Thoracic aorta (tissue), 2 donors: ENCODE data around the gene SLC37A2. TPM values are rescaled to one million over a fixed set of nuclear protein-coding genes. Genes with fewer than 3 reads are reported as not detected.

ENCODE experiments used
- ATAC-seq: fragments of 150-250 bp; one replicate; pipeline ENCODE4 v1.8.0; 2017; ENCODE audit warnings: low read depth; ENCODE audit not compliant: insufficient number of reproducible peaks, low FRiP score
- DNase-seq: peaks from one replicate; pipeline ENCODE4 v3.0.0-alpha.2; 2020; ENCODE audit warnings: low spot score
- H3K27ac ChIP-seq, 2 donors: fragments of 200-600 bp; sonication (generic); 1 replicate in 1 of 2; 2 replicates in 1 of 2; pipeline ENCODE4 v1.5.1; 2016; ENCODE audit warnings: mild to moderate bottlenecking in 2 of 2, moderate library complexity in 2 of 2
- H3K27me3 ChIP-seq: fragments of 200-600 bp; sonication (generic); replicated peaks from 2 replicates; pipeline ENCODE4 v1.6.0; 2016; ENCODE audit warnings: mild to moderate bottlenecking; ENCODE audit not compliant: insufficient read depth
- H3K36me3 ChIP-seq: fragments of 200-600 bp; sonication (generic); one replicate; pipeline ENCODE4 v1.5.1; 2016
- H3K4me1 ChIP-seq, 2 donors: fragments of 200-600 bp; sonication (generic); 1 replicate in 1 of 2; 2 replicates in 1 of 2; pipeline versions ENCODE4 v1.5.1 to v1.6.0; 2016; ENCODE audit warnings: low read depth in 2 of 2, mild to moderate bottlenecking in 1 of 2; ENCODE audit not compliant: control insufficient read depth in 1 of 2
- H3K4me3 ChIP-seq: fragments of 200-600 bp; sonication (generic); 2 replicates; pipeline ENCODE4 v1.5.1; 2016; ENCODE audit warnings: mild to moderate bottlenecking
- H3K9me3 ChIP-seq: fragments of 200-600 bp; sonication (generic); 2 replicates; pipeline ENCODE4 v1.5.1; 2016
- total RNA-seq, 2 donors: library from RNA; depleted of rRNA; stranded (reverse); fragments of >200 nt; gene quantifications; one replicate each; pipeline versions ENCODE4 v1.1.0 to v1.2.3, GENCODE V29; 2016
- TF ChIP-seq, protein P1 (sequence below): fragments of 200-600 bp; sonication (generic); IDR thresholded peaks from one replicate; pipeline ENCODE4 v1.5.1; 2019; ENCODE audit warnings: antibody characterized with exemption

Gene SLC37A2
- total RNA-seq, 2 donors from 2014 or later: 8.9 to 11.6 TPM

DNA sequence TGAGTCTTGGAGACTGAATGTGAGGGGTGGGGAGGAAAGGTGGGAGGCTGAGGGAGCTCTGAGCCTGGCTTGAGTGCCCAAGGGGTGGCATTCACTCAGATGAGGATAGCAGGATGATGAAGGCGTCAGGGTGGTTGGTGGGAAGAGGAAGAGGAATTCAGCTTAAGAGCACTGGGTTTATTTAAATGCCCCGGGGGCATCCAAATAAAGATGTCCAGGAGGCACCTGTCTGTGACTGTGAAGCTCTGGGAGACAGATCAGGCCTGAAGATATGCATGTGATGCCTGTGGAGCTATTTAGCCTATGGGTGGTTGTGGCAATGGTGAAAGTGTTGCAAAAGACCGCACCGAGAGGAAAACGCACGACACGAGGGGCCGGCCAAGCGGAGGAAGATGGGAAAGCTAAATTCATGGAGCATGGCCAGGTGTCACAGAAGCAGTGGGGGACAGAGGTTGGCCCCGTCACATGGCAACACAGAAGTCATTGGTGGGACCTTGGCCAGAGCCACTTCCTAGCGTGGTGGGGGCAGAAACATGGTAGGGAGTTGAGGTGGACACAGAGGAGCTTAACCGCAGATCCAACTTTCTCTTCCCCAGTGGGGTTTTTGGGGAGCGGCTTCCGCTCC, 15.5 kb downstream of the SLC37A2 start:
- Histone ChIP-seq H3K27ac (no peak overlapping the region), H3K9me3 (no peaks in the 10 kb centered on the region), H3K27me3 (no peaks in the 10 kb centered on the region), H3K4me1 (no peaks in the 10 kb centered on the region), H3K36me3 (no peaks in the 10 kb centered on the region), H3K4me3 (no peak overlapping the region)
- TF ChIP-seq, protein P1, sequence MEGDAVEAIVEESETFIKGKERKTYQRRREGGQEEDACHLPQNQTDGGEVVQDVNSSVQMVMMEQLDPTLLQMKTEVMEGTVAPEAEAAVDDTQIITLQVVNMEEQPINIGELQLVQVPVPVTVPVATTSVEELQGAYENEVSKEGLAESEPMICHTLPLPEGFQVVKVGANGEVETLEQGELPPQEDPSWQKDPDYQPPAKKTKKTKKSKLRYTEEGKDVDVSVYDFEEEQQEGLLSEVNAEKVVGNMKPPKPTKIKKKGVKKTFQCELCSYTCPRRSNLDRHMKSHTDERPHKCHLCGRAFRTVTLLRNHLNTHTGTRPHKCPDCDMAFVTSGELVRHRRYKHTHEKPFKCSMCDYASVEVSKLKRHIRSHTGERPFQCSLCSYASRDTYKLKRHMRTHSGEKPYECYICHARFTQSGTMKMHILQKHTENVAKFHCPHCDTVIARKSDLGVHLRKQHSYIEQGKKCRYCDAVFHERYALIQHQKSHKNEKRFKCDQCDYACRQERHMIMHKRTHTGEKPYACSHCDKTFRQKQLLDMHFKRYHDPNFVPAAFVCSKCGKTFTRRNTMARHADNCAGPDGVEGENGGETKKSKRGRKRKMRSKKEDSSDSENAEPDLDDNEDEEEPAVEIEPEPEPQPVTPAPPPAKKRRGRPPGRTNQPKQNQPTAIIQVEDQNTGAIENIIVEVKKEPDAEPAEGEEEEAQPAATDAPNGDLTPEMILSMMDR: no peak
- ATAC-seq (no peak), DNase-seq (no peak)

- TF ChIP-seq, protein P1: no peak
- Histone ChIP-seq H3K36me3 (no peaks in the 10 kb centered on the region), H3K4me1 (no peaks in the 10 kb centered on the region), H3K27me3 (no peaks in the 10 kb centered on the region), H3K27ac (no peak overlapping the region), H3K9me3 (no peaks in the 10 kb centered on the region), H3K4me3 (no peak overlapping the region)
- no peak for ATAC-seq
- DNase-seq: no peak
Measured at GRCh38 chr11:125079151-125079877, 16.2 kb downstream of the SLC37A2 start.

DNA sequence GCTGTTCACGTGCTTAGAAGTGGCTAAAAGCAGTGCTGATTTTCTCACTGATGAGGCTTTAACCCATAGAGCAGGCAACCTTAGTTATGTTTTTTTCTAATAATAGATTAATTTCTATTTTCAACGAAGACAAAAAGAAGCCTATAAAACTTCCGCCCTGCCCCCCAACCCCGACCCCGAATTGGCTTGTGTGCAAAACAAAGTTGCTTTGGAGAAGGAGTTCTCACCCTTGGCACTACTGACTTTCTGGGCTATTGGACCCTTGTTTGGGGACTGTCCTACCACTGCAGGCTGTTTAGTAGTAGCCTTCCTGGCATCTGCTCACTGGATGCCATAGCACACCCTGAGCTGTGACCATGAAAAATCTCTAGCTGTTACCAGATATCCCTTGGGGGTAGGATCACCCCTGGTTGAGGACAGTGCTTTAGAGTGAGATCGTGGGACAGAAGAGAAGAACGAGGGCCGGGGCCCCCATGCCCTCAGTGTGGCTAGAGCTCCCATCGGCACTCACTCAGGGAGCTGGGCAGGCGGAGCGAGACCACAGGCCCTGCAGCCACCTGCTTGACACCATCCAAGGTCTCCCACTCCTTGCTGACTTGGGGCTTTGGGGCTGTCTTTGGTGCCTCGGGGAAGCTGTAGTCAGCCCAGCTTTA, 16.9 kb downstream of the SLC37A2 start:
- Histone ChIP-seq H3K9me3 (no peaks in the 10 kb centered on the region), H3K4me3 (no peak overlapping the region), H3K36me3 (no peaks in the 10 kb centered on the region), H3K27me3 (no peaks in the 10 kb centered on the region), H3K4me1 (no peaks in the 10 kb centered on the region), H3K27ac (no peak overlapping the region)
- TF ChIP-seq, protein P1: no peak
- no peak for ATAC-seq
- no peak for DNase-seq

DNA sequence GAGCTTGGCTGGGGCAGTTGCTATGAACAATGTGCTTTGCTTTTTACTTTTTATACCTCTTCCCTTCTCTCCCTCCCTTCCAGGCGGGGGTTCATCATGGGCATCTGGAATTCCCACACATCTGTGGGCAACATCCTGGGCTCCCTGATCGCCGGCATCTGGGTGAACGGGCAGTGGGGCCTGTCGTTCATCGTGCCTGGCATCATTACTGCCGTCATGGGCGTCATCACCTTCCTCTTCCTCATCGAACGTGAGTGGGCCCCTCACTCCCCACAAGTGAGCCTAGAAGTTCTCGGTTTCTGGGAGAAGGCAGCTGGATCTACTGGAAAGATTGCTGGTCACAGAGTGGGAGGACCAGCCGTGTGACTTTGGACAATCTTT, 17.4 kb downstream of the SLC37A2 start:
- Histone ChIP-seq H3K36me3 (no peaks in the 10 kb centered on the region), H3K27me3 (no peaks in the 10 kb centered on the region), H3K27ac (no peak overlapping the region), H3K4me1 (no peaks in the 10 kb centered on the region), H3K4me3 (no peak overlapping the region), H3K9me3 (no peaks in the 10 kb centered on the region)
- ATAC-seq (no peak), DNase-seq (no peak)
- TF ChIP-seq, protein P1: no peak

DNA sequence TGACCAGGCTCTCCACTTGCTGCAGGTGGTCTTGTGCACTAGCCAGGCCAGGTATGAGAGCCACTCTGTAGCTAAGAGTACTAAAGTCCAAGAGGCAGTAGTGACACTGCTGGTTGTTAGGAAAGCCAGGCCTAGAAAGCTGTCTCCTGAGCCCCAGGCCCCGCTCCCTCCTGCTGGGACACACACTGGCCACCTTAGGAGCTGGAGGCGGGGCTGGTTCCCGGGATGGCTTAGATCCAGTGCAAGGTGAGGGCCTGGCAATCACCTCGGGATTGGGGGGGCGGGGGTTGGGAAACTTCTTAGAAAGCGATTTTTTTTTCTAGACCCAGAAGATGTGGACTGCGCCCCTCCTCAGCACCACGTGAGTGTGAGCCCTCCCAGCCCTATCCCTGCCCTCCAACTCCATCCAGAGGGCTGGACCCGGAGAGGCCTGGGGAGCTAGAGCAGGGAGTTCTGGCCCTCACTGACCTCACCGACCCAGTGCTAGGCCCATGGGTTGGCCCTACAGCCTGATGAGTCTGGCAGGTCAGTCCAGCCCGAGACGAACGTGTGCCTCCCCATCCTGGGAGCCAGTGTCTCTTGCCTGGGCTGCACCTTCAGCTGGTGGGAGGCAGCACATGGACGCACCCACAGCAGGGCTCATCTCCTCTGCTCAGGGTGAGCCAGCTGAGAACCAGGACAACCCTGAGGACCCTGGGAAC, 18.1 kb downstream of the SLC37A2 start:
- Histone ChIP-seq H3K4me3 (no peak overlapping the region), H3K4me1 (no peaks in the 10 kb centered on the region), H3K36me3 (no peaks in the 10 kb centered on the region), H3K27ac (no peak overlapping the region), H3K27me3 (no peaks in the 10 kb centered on the region), H3K9me3 (no peaks in the 10 kb centered on the region)
- DNase-seq (no peak), ATAC-seq (no peak)
- TF ChIP-seq, protein P1: no peak
